Thyroid gland (tissue), 4 donors: ENCODE data around the gene HAND1. TPM values are rescaled to one million over a fixed set of nuclear protein-coding genes. Genes with fewer than 3 reads are reported as not detected.
A peak's percentile ranks its signal among the peaks of the same experiment; 100 is the strongest.

Experiments used
- DNase-seq, 2 donors: peaks; one replicate each; pipeline ENCODE4 v3.0.0-alpha.2; 2019
- H3K27ac ChIP-seq, 3 donors: fragments of 200-600 bp; sonication (generic); 1 replicate in 2 of 3; 2 replicates in 1 of 3; pipeline ENCODE4 v1.5.1; 2016 to 2019; ENCODE audit warnings: mild to moderate bottlenecking in 1 of 3, moderate library complexity in 1 of 3
- H3K27me3 ChIP-seq: fragments of 200-600 bp; sonication (generic); one replicate; pipeline ENCODE4 v1.5.1; 2019
- H3K36me3 ChIP-seq, 2 donors: fragments of 200-600 bp; sonication (generic); one replicate each; pipeline ENCODE4 v1.5.1; 2016 to 2019
- H3K4me1 ChIP-seq, 2 donors: fragments of 200-600 bp; sonication (generic); one replicate each; pipeline ENCODE4 v1.5.1; 2017 to 2019
- H3K4me3 ChIP-seq, 3 donors: fragments of 200-600 bp; sonication (generic); replicated peaks in 1 of 3; 1 replicate in 2 of 3; 2 replicates in 1 of 3; pipeline ENCODE4 v1.5.1; 2016; ENCODE audit warnings: mild to moderate bottlenecking in 1 of 3
- H3K9me3 ChIP-seq: fragments of 200-600 bp; sonication (generic); one replicate; pipeline ENCODE4 v1.5.1; 2017
- POLR2A ChIP-seq, 2 donors: fragments of 450-650 bp; IDR thresholded peaks; one replicate each; pipeline ENCODE4 v1.6.1; 2017; ENCODE audit warnings: antibody characterized with exemption in 2 of 2, mild to moderate bottlenecking in 2 of 2, moderate library complexity in 1 of 2
- WGBS, 2 donors: methylation state at CpG; one replicate each; pipeline ENCODE4 v1.1.5; 2017; 5-methylcytosine and 5-hydroxymethylcytosine counted together
- intact Hi-C: fragments of 100-400 bp; cut with DNase I; formaldehyde crosslinking; loops from one replicate; pipeline ENCODE4 v1.15.1; 2023
- total RNA-seq, 4 donors: library from RNA; depleted of rRNA; stranded (reverse); fragments of >200 nt; gene quantifications; one replicate each; pipeline ENCODE4 v1.2.3, GENCODE V29; 2016
- TF ChIP-seq, protein P1 (sequence below), 6 experiments: fragments of 200-600 bp in 3 of 6; fragments of 450-650 bp in 3 of 6; sonication (generic) in 3 of 6; IDR thresholded peaks; one replicate each; pipeline ENCODE4 v1.5.1; 2016 to 2019; ENCODE audit warnings: antibody characterized with exemption in 6 of 6, mild to moderate bottlenecking in 2 of 6, inconsistent platforms in 1 of 6, moderate library complexity in 1 of 6

Gene HAND1
- total RNA-seq = not detected

DNA sequence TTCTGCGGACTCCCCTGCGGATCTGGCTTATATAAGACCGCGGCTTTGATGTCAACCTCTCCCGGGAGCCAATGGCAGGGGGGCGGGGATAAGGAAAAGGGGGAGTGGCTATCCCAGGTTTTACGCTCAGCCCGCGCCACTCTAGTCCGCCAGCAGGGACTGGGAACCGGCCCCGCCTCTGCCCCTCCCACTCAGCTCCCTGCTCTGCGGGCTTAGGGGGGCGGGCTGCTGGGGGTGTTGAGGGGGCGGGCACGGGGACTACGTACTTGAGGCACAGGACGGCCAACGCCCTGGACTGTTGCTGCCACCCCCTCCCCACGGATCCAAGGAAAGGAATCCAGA lies at the start of gene HAND1:
TSS of gene HAND1 (minus strand) at position 4 of the 342 bp plus-strand sequence. CDS start 219 bp downstream, outside the sequence.
- Histone ChIP-seq H3K27me3 (peaks cover 93% of the 10 kb centered on the region), H3K36me3 (no peaks in the 10 kb centered on the region), H3K4me1 (peaks cover 25 to 56% of the 10 kb centered on the region in 2 donors), H3K4me3 (peak within 1 kb of the TSS in 1 of 3 donors; percentile 11), H3K27ac (no peak within 1 kb of the TSS), H3K9me3 (no peaks in the 10 kb centered on the region)
- 0% methylated on average over 16 of the region's 20 CpGs; no CpG with 5 or more reads in 1 of the 2 donors for WGBS, 2 donors
- peak; percentile 30 to 31 for DNase-seq
- TF ChIP-seq, protein P1, sequence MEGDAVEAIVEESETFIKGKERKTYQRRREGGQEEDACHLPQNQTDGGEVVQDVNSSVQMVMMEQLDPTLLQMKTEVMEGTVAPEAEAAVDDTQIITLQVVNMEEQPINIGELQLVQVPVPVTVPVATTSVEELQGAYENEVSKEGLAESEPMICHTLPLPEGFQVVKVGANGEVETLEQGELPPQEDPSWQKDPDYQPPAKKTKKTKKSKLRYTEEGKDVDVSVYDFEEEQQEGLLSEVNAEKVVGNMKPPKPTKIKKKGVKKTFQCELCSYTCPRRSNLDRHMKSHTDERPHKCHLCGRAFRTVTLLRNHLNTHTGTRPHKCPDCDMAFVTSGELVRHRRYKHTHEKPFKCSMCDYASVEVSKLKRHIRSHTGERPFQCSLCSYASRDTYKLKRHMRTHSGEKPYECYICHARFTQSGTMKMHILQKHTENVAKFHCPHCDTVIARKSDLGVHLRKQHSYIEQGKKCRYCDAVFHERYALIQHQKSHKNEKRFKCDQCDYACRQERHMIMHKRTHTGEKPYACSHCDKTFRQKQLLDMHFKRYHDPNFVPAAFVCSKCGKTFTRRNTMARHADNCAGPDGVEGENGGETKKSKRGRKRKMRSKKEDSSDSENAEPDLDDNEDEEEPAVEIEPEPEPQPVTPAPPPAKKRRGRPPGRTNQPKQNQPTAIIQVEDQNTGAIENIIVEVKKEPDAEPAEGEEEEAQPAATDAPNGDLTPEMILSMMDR (IDR thresholded peaks at IDR 0.05) = no peak
- intact Hi-C loops = no loop called here

- no peaks in the 10 kb centered on the region for H3K4me1 ChIP-seq
- intact Hi-C loops = no loop called here
- no peak for DNase-seq
- TF ChIP-seq, protein P1 (IDR thresholded peaks at IDR 0.05) = no peak
- no peaks in the 10 kb centered on the region for H3K9me3 ChIP-seq
- no peaks in the 10 kb centered on the region for H3K27me3 ChIP-seq
- H3K36me3 ChIP-seq = no peaks in the 10 kb centered on the region
- no peak overlapping the region for H3K4me3 ChIP-seq
- no peak overlapping the region for H3K27ac ChIP-seq
- 82 to 84% methylated on average over 11 to 12 of the region's 12 CpGs for WGBS, 2 donors
These were observed 48.5 kb upstream of the HAND1 start for GRCh38 chr5:154526231-154527226.

- Histone ChIP-seq H3K4me1 (peaks cover 1 to 11% of the 10 kb centered on the region in 2 donors), H3K9me3 (no peaks in the 10 kb centered on the region), H3K27me3 (no peaks in the 10 kb centered on the region), H3K27ac (no peak overlapping the region), H3K4me3 (no peak overlapping the region), H3K36me3 (no peaks in the 10 kb centered on the region)
- intact Hi-C loops = no loop called here
- WGBS, 2 donors = 76 to 81% methylated on average over 2 of the region's 2 CpGs
- no peak for TF ChIP-seq POLR2A (IDR thresholded peaks at IDR 0.05)
- TF ChIP-seq, protein P1 (IDR thresholded peaks at IDR 0.05) = no peak
- DNase-seq = no peak
These were observed 46.8 kb upstream of the HAND1 start for GRCh38 chr5:154524859-154525258.

DNA sequence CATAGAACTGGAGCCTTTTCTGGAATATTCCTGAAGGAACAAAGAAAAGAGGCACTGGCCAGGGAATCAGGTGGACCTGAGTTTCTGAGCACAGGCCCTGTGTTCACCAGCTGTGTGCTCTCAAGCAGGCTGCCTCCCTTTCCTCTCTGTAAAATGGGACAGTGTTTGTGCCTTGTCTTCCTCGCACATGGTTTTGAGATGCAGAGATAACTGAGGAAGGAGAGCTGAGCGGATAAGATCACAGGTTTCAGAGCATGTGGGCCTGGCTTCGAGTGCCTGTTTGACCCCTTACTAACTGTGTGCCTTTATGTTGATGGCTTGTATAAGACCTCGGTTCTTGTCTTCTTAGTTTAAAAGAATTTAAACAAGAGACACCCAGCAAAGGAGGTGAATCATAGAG lies 46.2 kb upstream of the HAND1 start:
- TF ChIP-seq, protein P1 (IDR thresholded peaks at IDR 0.05) = no peak
- no peak for TF ChIP-seq POLR2A (IDR thresholded peaks at IDR 0.05)
- 90 to 95% methylated on average over 4 of the region's 4 CpGs for WGBS, 2 donors
- Histone ChIP-seq H3K4me3 (no peak overlapping the region), H3K27me3 (no peaks in the 10 kb centered on the region), H3K36me3 (no peaks in the 10 kb centered on the region), H3K27ac (no peak overlapping the region), H3K4me1 (peaks cover 8 to 16% of the 10 kb centered on the region in 2 donors), H3K9me3 (no peaks in the 10 kb centered on the region)
- intact Hi-C loops = no loop called here
- DNase-seq = no peak

DNA sequence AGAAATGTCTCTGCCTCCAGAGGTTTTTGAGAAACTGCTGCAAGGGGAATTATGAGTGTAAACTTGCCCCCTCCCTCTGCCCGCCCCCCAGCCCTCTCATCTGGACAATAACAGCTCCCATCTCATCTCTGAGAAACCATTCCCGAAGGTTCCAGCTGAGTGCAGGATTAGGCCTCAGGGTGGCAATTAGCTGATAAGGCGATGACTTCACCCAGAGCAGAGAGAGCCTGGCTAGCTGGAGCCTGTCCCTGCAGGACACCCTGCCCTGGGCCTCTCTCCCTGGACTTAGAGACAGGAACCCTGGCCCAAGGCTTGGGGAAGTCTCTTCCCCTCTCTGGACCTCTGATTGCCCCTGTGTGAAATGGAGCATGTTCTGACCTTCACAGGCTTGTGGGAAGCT lies 45.7 kb upstream of the HAND1 start:
- intact Hi-C loops = no loop called here
- Histone ChIP-seq H3K36me3 (no peaks in the 10 kb centered on the region), H3K27ac (no peak overlapping the region), H3K4me3 (no peak overlapping the region), H3K9me3 (no peaks in the 10 kb centered on the region), H3K27me3 (no peaks in the 10 kb centered on the region), H3K4me1 (peaks cover 9 to 16% of the 10 kb centered on the region in 2 donors)
- TF ChIP-seq, protein P1 (IDR thresholded peaks at IDR 0.05) = no peak
- TF ChIP-seq POLR2A (IDR thresholded peaks at IDR 0.05) = no peak
- 66 to 92% methylated on average over 3 of the region's 3 CpGs for WGBS, 2 donors
- no peak for DNase-seq
